Suprapubic skin (tissue), 4 donors: ENCODE measurements around the gene C14orf180. TPM values are rescaled to one million over a fixed set of nuclear protein-coding genes. Genes with fewer than 3 reads are reported as not detected.

Experiments
- DNase-seq, 2 donors: peaks; one replicate each; pipeline ENCODE4 v3.0.0-alpha.2; 2019; ENCODE audit warnings: low spot score in 2 of 2
- H3K27ac ChIP-seq: fragments of 200-600 bp; sonication (generic); one replicate; pipeline ENCODE4 v1.5.1; 2019
- H3K27me3 ChIP-seq: fragments of 200-600 bp; sonication (generic); one replicate; pipeline ENCODE4 v1.5.1; 2019
- H3K36me3 ChIP-seq: fragments of 200-600 bp; sonication (generic); one replicate; pipeline ENCODE4 v1.5.1; 2019
- H3K4me1 ChIP-seq: fragments of 200-600 bp; sonication (generic); one replicate; pipeline ENCODE4 v1.5.1; 2019
- H3K4me3 ChIP-seq: fragments of 200-600 bp; sonication (generic); one replicate; pipeline ENCODE4 v1.5.1; 2019; ENCODE audit warnings: mild to moderate bottlenecking
- H3K9me3 ChIP-seq: fragments of 200-600 bp; sonication (generic); one replicate; pipeline ENCODE4 v1.5.1; 2019
- EP300 ChIP-seq: sonication (generic); formaldehyde crosslinking; IDR thresholded peaks from one replicate; pipeline ENCODE4 v1.6.1; 2017; ENCODE audit warnings: antibody characterized with exemption
- POLR2A ChIP-seq, 2 donors: fragments of 450-650 bp; IDR thresholded peaks; one replicate each; pipeline ENCODE4 v1.6.1; 2017; ENCODE audit warnings: antibody characterized with exemption in 2 of 2, mild to moderate bottlenecking in 2 of 2, moderate library complexity in 2 of 2
- POLR2AphosphoS5 ChIP-seq, 3 donors: sonication (generic); formaldehyde crosslinking; IDR thresholded peaks; one replicate each; pipeline ENCODE4 v1.6.1; 2017; ENCODE audit warnings: antibody characterized with exemption in 3 of 3
- WGBS: methylation state at CpG from one replicate; pipeline ENCODE4 v1.1.5; 2018; 5-methylcytosine and 5-hydroxymethylcytosine counted together
- total RNA-seq, 4 donors: library from RNA; depleted of rRNA; stranded (reverse); fragments of >200 nt; gene quantifications; one replicate each; pipeline ENCODE4 v1.1.0, GENCODE V29; 2016
- TF ChIP-seq, protein P1 (sequence below), 2 donors: fragments of 200-600 bp in 1 of 2; fragments of 450-650 bp in 1 of 2; sonication (generic) in 1 of 2; IDR thresholded peaks; one replicate each; pipeline ENCODE4 v1.5.1; 2016 to 2019; ENCODE audit warnings: antibody characterized with exemption in 2 of 2, mild to moderate bottlenecking in 1 of 2, moderate library complexity in 1 of 2

C14orf180 gene
- total RNA-seq, 4 donors from 2014 or later, result 0.30 to 3.9 TPM; not detected in 2

DNA sequence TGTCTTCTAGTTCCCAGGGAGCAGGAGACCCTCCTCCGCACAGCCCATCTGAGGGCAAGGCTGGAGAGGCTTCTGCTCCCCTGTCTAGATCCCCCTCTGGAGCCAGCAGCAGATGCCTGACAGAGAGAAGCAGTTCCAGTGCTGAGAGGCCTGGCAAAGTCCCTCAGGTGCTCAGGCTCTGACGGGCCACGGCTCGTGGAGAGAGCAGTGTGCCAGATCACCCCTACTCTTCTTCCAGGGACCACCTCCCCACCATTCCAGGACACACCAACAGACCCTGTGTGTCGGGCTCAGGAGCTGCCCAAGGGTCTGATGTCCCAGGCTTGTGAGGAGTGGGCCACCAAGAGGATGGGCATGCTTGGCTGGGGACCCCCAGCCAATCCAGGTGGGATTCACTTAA, 22.5 kb upstream of the C14orf180 start:
- Histone ChIP-seq H3K36me3 (no peaks in the 10 kb centered on the region), H3K4me1 (no peaks in the 10 kb centered on the region), H3K4me3 (no peak overlapping the region), H3K9me3 (no peaks in the 10 kb centered on the region), H3K27ac (no peak overlapping the region), H3K27me3 (peaks cover 71% of the 10 kb centered on the region)
- TF ChIP-seq EP300 (no peak), POLR2A (IDR thresholded peaks at IDR 0.05) (no peak), POLR2AphosphoS5 (IDR thresholded peaks at IDR 0.05) (no peak)
- TF ChIP-seq, protein P1, sequence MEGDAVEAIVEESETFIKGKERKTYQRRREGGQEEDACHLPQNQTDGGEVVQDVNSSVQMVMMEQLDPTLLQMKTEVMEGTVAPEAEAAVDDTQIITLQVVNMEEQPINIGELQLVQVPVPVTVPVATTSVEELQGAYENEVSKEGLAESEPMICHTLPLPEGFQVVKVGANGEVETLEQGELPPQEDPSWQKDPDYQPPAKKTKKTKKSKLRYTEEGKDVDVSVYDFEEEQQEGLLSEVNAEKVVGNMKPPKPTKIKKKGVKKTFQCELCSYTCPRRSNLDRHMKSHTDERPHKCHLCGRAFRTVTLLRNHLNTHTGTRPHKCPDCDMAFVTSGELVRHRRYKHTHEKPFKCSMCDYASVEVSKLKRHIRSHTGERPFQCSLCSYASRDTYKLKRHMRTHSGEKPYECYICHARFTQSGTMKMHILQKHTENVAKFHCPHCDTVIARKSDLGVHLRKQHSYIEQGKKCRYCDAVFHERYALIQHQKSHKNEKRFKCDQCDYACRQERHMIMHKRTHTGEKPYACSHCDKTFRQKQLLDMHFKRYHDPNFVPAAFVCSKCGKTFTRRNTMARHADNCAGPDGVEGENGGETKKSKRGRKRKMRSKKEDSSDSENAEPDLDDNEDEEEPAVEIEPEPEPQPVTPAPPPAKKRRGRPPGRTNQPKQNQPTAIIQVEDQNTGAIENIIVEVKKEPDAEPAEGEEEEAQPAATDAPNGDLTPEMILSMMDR (IDR thresholded peaks at IDR 0.05), result no peak
- WGBS, result 85% methylated on average over 4 of the region's 5 CpGs
- DNase-seq, result no peak

DNA sequence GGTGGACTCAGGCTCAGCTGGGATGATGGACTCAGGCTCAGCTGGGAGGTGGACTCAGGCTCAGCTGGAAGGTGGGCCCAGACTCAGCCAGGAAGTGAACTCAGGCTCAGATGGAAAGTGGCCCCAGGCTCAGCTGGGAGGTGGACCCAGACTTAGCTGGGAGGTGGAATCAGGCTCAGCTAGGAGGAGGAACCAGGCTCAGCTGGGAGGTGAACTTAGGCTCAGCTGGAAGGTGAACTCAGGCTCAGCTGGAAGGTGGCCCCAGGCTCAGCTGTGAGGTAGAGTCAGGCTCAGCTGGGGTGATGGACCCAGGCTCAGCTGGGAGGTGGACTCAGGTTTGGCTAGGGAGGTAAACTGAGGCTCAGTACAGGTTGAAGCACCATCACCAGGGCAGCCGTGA, 21.8 kb upstream of the C14orf180 start:
- no peaks in the 10 kb centered on the region for H3K9me3 ChIP-seq
- no peak overlapping the region for H3K4me3 ChIP-seq
- no peaks in the 10 kb centered on the region for H3K4me1 ChIP-seq
- WGBS, result 100% methylated on average over 1 of the region's 1 CpG
- peaks cover 71% of the 10 kb centered on the region for H3K27me3 ChIP-seq
- H3K36me3 ChIP-seq, result no peaks in the 10 kb centered on the region
- DNase-seq, result no peak
- H3K27ac ChIP-seq, result no peak overlapping the region
- TF ChIP-seq POLR2A (IDR thresholded peaks at IDR 0.05) (no peak), EP300 (no peak), POLR2AphosphoS5 (IDR thresholded peaks at IDR 0.05) (no peak)
- TF ChIP-seq, protein P1 (IDR thresholded peaks at IDR 0.05), result no peak

DNA sequence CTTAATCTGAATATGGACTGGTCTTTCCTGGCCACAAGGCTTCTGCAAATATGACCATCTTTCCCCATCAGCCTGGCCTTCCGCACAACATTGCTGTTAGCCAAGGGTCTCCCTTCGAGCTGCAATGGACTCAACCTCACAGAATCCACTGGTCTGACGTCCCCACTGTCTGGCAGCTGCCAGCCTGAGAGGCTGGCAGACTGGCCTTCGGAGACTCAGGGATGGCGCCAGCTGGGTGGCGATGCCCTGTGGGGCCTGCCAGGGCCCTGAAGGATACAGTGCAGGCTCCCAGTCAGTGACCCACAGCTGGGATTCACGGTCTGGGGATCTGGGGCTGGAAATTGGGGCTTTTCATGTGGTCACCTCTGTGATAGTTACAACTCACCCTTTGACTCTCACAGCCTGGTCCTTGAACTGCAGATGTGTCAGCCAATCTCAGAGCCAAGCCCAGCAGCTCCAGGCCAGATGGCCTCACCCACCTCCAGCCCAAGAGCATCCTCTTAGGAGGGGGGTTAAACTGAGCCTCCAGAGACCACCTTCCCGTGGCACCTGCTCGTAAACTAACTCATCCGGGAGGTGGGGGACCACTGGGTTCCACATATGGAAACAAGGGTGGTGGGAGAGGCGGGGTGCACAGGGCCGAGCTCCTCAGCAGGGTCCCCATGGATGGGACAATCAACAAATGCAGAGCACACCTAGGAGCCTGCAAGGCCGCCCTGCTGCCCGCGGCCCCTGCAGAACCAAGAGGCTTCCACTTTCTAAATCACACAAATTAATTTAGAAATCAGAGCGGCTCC, 21.1 kb upstream of the C14orf180 start:
- no peaks in the 10 kb centered on the region for H3K9me3 ChIP-seq
- peaks cover 70% of the 10 kb centered on the region for H3K27me3 ChIP-seq
- DNase-seq, result no peak
- H3K36me3 ChIP-seq, result no peaks in the 10 kb centered on the region
- 92% methylated on average over 11 of the region's 16 CpGs for WGBS
- H3K27ac ChIP-seq, result no peak overlapping the region
- no peak overlapping the region for H3K4me3 ChIP-seq
- no peaks in the 10 kb centered on the region for H3K4me1 ChIP-seq
- TF ChIP-seq, protein P1 (IDR thresholded peaks at IDR 0.05), result no peak
- TF ChIP-seq POLR2AphosphoS5 (IDR thresholded peaks at IDR 0.05) (no peak), POLR2A (IDR thresholded peaks at IDR 0.05) (no peak), EP300 (no peak)

DNA sequence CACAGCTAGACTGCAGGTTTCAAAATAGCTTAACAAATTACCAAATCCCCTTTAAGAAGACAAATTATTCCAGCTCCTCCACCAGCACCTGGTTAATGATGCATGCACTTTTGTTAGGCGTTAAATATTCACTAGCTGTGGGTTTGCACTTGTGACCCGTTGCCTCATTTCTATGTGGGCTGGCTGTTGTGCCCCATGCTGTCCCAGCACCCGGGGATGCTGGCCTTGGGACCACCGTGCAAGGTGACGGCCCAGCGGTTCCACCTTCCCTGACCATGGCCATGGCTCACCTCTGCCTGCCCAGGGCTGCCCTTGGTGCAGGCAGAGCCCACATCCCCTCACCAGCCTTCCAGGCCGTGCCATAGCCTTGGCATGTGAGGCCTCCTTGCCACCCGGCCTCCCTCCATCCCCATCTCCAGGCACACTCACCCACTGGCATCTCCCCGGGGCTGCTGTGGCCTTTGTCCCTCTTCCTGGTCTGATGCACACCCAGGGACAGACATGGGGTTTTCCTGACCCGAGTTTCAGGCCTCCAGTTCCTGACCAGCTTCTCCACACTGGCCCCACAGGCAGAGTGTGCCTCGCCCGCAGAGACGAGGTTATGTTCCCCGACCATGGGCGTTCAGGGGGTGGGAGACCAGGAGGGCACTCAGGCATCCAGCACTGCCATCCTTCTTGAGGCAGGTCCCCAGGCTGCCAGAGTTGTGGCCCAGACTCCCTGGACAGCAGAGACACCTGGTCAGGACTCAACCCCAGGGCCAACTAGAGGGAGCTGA, 20.3 kb upstream of the C14orf180 start:
- H3K4me3 ChIP-seq, result no peak overlapping the region
- 91% methylated on average over 9 of the region's 15 CpGs for WGBS
- no peaks in the 10 kb centered on the region for H3K9me3 ChIP-seq
- peaks cover 7% of the 10 kb centered on the region for H3K4me1 ChIP-seq
- no peaks in the 10 kb centered on the region for H3K36me3 ChIP-seq
- H3K27ac ChIP-seq, result no peak overlapping the region
- DNase-seq, result no peak
- TF ChIP-seq, protein P1 (IDR thresholded peaks at IDR 0.05), result no peak
- TF ChIP-seq EP300, result no peak
- TF ChIP-seq POLR2AphosphoS5 (IDR thresholded peaks at IDR 0.05), result no peak
- TF ChIP-seq POLR2A (IDR thresholded peaks at IDR 0.05), result no peak
- H3K27me3 ChIP-seq, result peaks cover 69% of the 10 kb centered on the region
